Fibroblast of peridontal ligament (primary cell): Measurements from ENCODE around the gene HOTAIR.

Experiments used
- DNase-seq: peaks from one replicate; pipeline ENCODE4 v3.0.0-alpha.2; 2010; ENCODE audit errors: extremely low read depth

HOTAIR gene

DNA sequence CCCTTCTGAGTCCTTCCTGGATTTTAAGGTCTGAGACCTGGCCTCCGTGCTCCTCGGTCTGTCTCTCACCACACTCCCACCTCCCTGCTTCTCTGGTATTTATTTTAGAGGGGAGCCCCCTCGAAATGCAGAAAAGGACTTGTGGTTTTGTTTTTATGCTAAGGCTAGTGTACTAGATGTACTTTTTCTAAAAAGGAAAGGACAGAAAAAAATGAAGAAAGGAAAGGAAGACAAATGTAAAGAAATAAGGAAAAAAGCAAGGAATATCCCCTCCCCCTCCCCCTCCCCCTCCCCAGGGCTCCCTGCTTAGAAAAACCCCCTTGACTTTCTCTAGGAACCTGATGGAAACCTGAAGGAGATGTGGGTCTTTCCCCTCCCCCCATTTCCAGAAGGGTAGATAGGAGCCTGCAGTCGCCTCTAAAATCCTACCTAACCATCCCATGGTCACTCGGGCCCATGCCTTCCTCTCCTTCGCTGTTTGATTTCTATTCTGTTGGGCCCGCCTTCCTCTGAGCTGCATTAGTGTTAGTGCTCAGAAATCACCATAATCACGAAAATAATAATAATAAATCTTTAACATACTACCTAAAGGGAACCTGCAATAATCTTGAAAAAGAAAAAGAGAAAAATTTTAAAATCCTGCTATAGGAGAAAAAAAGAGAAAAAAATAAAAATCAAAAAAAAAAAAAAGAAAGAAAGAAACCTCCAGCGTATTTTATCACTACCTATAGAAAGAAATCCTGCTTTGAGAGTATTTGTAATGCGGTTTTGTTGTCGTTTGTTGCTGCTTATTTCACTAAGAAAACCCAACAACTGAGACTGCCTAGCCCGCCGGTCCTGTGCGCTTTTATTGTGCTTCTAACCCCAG is 37.1 kb upstream of the HOTAIR start:
- no peak for DNase-seq

DNA sequence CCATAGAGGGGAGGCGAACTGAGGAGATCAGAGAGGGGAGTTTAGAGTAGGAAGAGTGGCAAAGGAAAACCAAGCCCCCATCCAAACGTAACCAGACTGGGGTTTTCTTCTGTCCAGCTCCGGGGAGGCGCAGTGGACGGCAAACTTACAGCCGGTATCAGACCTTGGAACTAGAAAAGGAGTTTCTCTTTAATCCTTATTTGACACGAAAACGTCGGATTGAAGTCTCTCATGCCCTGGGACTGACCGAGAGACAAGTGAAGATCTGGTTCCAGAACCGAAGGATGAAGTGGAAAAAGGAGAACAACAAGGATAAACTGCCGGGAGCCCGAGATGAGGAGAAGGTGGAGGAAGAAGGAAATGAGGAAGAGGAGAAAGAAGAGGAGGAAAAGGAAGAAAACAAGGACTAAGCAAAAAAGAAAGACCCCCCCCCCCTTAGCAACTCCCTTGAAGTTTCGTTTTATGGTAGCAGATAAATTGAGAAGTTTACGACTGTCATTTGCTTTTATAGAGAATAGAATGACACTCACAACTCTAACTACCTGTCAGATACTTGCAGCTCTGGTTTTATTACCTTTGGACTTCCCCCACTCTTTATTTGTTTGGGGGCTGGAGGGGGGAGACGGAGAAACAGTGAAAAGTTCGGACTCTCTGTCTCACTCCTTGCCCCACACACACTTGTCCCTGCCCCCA is 36.4 kb upstream of the HOTAIR start:
- DNase-seq = no peak

DNA sequence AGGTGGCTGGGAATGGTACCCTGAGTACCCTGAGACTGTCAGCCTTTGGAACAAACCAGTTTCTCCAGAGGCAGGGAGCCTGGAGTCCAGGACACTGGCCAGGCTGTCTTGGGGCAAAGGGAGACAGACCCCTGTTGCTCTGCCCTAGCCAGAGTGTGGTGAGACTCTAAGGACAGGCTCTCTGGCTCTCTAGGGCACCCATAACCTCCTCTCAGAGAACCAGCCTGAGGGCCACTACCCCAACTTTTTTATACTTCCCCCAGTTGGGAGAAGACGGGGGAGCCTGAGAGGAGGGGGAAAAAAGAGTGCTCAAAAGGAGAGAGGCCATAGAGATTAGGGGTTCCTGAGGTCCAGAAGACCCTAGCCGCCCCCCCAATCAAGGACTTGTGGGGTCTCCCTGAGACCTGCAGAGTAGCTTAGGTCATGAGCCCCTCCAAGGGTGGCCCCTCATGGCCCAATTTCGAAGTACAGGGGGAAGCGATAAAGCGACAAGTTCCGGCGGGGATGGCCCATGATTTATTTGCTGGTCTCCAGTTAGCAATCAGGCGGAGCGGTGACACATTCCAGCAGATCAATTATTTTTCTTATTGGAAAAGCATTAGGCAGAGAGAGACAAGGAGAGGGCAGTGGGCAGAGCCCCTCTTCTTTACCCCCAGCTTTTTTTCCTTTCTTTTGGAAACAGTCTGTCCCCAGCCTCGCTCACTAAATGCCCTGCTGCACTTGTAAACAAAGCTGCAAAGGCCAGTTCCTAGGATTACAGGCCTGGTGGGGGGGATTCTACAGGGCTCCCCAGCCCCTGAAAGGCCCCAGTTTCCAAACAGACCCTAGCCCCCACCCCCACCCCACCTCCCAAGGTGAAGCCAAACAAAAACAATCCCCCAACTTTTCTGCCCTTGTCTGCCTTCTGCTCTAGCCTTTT is 35.6 kb upstream of the HOTAIR start:
- no peak for DNase-seq

DNA sequence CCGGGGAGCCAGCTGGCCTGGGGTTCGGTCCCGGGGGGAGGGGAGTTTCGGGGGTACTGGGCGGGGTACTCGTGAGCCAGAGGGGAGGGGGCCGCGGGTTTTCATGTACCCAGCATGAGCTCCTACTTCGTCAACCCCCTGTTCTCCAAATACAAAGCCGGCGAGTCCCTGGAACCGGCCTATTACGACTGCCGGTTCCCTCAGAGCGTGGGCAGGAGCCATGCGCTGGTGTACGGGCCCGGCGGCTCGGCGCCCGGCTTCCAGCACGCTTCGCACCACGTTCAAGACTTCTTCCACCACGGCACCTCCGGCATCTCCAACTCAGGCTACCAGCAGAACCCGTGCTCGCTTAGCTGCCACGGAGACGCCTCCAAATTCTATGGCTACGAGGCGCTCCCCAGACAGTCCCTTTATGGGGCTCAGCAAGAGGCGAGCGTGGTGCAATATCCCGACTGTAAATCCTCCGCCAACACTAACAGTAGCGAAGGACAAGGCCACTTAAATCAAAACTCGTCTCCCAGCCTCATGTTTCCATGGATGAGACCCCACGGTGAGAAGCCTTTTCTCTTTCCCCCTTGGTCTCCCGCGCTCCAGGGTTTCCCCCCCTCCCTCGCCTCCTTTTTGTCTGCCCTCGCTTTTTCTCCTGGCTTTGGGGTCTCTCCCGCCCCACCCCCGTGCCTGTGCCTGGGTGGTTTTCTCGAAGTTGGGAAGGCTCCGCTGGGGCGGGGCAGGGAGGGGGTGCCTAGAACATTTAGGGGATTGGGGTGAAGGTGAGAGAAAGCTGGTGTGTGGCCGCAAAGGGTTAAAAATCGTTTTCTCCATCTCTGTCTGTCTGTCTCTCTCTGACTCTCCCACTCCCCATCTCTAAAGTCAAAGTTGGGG is 34.7 kb upstream of the HOTAIR start:
- no peak for DNase-seq

DNA sequence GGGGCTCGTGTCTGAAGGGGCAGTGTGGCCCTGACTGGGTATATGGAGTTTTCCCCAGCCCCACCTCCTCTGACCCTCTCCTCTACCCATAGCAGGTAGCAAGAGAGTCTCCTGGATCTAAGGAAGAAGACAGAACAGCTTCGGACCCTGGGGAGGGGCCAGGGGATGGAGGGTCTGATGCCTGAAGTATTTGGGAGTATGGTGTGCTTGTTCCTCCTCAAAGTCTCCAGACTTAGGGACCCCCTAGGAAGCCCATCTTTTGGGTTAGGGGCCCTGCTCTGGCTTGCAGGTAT is 33.5 kb upstream of the HOTAIR start:
- no peak for DNase-seq

DNA sequence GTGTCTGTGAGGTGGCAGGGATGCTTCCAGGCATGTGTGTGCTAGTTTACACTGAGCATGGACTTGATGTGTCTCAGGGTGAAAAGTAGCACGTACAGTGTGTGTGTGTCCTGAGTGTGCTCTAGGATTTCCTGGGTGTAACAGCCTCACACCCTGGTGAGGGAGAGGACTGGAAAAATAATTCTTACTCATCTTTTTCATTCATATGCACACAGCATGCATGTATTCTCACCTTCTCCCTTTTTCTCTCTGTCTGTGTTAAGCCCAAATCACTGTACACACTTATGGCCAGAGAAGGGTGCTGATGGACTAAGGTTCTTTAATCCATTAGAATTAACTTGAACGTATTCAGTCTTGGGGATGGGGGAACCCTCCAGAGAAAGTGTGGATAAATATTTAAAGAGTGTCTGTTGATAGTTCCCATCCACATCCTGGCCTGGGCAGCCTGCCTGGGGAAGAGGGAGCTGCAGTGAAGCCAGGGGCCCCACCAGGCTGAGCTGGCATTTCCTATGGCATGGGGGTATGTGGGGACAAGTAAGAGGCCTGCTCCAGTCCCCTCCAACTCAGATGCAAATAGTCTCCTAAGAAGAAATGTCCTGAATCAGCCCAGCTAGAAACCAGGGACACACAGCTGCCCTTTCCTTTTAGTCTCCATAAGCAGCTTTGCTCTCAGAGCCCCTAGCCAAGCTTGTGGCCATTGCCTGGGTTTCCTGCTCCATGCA is 32.9 kb upstream of the HOTAIR start:
- no peak for DNase-seq

DNA sequence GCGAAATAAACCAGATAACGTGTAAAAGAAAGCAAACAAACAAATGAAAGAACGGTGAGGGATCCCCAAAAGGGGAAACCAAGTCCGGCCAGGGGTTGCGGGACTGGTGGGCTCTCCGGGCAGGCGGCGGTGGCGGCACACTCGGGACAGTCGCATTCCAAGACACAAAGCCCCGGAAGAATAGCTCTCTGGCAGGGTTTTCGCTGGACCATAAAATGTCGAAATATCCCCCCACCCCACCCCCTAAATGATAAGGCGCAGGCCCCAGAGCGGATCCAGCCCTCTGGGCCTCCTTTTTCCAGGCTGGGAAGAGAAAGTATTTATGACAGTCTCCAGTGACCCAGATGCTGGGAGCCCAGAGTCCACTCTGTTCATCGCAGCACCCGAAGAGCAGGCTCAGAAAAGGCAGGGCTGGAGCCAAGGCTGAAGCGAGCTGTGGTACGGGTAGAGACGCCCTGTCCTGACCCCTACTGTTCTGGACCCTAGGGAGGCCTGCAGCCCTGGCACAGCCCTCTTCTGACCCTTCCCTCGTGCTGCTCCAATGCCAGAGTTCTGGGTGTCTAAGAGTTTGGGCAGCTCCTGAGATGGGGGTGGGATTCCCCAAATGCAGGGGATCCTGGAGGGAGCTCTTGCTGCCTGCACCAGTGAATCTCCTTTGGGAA is 31.9 kb upstream of the HOTAIR start:
- no peak for DNase-seq

DNA sequence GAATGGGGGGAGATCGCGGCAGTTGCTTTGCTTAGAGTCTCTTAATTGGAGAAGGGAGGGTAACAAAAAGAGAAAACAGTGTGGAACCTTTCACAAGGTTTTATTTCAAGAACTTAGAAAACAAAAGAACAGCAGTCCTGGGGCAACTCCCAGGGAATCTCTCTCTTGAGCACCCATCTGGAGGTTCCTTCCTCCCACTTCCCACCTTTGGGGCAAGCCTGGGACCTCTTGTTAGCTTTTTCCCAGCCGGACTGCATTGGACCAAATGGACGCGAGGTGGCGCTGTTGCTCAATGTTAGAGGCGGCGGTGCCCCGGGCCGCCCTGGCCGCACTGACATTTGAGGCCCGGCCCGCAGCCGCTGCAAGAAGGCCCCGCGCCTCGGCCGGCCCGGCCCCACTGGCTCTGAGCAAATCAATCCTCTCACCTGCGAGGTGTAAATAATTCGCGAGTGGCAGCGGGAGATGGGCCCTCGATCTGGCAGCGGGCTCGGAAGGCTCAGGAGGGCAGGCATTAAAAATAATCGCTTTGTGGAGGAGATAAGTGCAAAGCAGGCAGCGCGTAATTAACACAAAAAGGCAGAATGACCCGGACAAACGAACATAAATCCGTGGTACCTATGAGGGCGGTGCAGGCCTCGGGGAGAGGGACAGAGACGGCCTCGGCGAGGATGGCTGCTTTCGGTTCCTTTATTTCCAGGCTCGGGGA is 31.3 kb upstream of the HOTAIR start:
- DNase-seq = peak; percentile 77

DNA sequence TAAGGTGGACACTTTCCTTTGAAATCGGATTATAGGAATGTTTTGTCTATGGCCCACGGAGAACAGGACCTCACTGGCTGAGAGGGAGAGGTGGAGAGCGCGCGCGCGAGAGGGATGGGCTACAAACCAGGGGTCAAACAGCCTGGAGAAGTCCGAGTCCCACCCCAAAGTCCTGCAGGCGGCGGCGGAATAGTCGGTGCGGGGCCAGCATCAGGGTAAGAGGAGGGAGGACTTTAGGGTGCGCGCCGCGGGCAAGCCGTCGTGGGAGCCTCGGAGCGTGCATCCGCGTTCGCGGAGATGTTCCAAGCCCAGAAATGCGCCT is 30.7 kb upstream of the HOTAIR start:
- no peak for DNase-seq

DNA sequence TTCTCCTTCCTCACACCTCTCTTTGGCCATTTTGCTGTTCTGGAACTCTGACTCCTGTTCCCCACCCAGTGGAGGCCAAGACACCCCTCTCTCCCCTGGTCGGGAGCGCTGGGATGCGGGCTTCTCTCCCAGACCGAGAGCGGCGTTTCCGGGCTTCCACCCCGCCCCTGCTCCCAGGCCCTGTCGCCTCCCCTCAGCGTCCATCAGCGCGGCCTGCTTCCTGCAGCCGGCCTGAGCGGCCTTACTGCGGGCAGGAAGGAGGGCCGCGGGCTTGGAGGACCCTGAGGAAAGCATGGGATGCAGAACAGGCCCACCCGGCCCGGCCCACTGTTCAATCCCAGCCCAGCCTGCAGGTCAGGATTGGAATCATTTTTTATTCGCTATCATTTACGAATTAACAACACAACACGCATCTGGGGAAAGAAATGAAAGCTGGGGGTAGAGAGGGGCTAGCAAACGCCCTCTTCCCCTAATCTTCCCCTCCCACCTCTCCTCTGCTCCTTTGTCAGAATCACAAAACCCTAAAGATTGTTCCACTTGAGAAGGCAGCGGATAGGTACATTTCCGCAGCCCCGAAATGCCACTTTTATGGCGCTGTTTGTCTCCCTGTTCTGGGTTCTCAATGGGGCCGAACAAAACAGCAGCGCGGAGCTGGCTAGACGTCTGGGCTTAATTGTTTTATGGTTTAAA is 30.2 kb upstream of the HOTAIR start:
- no peak for DNase-seq

DNA sequence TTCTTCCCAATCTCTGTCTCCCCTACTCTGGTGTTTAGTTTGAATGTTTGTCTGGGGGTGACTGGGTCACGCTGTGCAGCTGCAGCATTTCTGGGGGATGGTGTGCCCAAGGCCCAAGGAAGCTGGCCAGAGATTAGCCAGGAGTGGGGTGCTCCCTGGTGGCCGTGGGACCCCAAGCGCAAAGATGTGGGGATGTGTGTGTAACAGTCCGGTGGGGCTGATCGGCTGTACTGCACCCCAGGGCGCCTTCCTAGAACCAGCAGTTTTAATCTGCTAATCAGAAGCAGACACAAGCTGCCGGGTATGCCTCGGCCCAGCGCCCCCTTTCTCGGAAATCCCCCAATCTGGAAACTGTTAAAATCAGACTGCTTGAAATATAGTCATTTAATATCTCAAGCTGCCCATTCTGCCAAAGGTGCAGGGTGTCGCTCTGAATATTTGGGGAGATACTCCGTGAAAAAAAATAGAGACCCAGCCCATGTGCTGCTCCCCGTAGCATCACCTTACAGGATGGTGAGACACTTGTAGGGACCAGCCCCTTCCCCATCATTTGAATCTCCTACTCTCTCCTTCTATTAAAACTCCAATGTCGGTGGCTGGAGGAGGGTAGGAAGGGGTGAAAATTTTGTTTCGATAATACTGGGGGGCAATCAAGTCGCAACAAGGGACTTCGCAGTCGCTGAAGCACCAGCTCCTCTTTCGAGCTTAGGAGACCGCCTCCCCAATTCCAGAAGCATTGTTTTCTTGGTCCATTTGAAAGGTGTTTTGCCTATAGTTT is 29.5 kb upstream of the HOTAIR start:
- no peak for DNase-seq

DNA sequence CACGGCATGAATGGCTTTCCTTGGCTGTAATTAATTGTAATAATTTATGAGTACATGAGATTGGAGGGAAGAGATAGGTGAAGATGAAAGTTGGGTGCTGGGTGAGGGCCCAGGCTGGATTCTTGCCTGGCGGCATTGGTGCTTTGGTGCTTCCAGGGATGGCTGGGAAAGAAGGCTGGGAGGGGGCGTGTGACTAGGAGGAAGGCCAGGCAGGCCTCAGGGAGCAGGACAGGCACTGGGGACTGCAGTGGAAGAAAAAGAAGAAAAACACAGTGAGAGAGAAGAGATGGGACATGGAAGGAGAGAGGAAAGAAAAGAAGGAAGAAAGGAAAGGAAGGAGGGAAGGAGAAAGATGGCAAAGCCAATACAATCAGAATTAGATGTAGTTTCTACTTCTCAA is 28.9 kb upstream of the HOTAIR start:
- no peak for DNase-seq

DNA sequence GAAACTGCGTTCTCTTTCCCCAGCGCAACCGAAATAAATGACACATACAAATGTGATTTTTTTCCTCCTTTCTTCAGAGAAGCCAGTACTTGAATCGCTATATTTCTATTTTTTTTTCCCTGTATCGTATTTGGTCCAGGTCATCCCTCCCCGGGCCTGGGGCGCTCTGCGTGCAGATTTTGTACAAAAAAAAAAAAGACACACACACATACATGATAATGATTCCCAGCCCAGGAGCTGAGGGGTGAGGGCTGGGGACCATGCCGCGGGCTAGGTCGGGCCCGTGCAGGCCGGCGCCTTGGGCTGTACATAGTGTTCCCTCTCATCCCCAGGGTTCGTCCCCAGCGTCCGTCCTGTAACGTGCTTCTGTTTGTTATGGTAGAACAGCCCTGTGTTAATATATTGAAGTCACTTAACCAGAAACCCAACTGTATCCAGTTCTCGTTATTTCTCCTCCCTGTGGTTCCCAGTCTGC is 28.2 kb upstream of the HOTAIR start:
- no peak for DNase-seq

DNA sequence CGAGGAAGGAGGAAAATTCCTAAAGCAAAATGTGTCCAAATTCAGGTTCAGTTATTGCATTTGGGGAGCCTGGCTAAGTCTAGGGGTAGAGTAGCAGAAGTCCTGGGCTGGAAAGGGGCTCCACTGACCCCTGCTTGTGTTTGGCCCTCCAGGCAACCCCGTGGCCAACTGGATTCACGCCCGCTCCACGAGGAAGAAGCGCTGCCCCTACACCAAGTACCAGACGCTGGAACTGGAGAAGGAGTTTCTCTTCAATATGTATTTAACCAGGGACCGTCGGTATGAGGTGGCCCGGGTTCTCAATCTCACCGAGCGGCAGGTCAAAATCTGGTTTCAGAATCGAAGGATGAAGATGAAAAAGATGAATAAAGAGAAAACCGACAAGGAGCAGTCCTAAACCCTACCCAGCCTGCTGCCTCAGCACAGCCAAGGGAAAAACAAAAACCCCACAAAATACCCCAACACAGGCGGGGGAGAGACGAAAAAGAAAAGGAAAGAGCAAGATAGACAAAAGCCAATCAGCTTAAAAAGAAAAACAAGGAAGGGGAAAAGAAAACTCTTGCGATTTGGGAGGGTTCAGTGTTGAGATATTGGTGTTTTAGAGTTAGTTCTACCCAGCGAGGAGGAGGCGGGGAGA is 27.6 kb upstream of the HOTAIR start:
- DNase-seq = no peak

DNA sequence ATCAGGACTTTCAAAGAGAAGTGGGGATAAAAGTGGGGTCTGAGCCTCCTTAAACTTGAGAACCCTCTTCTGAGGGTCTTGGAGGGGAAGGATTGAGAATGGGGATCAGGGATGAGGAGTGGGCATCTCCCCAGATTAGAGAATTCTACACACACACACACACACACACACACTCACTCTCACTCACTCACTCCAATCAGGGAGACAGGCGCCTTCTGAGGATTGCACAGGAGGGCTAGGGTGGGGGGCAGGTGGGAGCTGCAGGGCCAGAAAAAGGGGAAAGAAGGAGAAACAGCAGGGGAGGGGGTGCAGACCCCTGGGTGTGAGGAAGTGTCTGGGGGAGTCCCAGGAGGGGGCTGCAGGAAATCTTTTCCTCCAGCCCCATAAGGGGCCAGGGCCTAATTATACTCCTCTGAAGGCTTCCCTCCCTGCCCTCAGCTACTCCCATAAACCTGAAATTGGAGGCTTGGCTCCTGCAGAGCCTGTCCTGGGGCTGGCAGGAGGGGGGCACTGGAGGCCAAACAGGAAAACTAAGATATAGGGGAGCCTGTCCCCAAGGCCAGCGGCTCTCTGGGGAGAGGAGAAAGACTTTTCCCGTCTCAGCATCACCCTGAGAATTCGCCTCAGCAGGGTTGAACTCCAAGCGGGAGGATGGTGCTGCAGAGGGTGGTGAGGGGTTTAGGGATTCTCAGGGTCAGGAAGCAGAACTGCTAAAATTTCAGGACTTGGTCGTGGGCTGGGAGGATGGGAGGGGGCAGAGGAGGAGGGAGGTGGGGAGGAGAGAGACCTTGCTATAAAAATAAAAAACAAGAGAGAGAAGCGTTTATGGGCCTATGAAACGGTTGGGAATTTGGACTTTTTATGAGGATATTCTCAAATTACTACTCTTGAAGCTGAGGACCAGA is 26.8 kb upstream of the HOTAIR start:
- no peak for DNase-seq
